Measurements from ENCODE around the gene DLG1.
"Not testable (repeated sequence)": the region's sequence is repeated elsewhere in the genome, so short reads cannot be mapped to it uniquely, and the experiment has no call there.

Gene DLG1

DNA sequence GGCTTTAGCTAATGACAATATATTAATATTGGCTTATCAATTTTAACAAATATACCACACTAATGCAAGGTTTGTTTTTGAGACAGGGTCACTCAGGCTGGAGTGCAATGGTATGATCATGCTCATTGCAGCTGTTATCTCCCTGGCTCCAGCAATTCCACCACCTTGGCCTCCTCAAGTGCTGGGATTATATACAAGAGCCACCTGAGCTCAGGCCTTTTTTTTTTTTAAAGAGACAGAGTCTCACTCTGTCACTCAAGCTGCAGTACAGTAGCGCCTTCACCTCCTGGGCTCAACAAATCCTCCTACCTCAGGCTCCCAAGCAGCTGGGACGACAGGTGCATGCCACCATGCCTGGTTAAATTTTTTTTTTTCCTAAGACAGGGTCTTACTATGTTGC is 11.7 kb downstream of the DLG1 start:
- no peak for DNase-seq (ENCODE audit: low read depth)

DNA sequence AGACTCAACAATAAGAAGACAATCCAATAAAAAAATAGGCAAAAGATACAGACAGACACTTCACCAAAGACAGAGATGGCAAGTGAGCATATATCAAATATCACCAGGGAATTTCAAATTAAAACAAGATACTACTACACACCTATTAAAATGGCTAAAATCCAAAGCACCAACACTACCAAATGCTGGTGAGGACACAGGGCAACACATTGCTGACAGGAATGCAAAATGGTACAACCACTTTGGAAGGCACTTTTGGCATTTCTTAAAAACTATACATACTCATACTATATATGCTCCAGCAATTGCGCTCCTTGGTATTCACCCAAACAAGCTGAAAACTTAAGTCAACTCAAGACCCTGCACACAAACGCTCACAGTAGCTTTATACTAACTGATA is 12.9 kb downstream of the DLG1 start:
- no peak for DNase-seq (ENCODE audit: low read depth)

DNA sequence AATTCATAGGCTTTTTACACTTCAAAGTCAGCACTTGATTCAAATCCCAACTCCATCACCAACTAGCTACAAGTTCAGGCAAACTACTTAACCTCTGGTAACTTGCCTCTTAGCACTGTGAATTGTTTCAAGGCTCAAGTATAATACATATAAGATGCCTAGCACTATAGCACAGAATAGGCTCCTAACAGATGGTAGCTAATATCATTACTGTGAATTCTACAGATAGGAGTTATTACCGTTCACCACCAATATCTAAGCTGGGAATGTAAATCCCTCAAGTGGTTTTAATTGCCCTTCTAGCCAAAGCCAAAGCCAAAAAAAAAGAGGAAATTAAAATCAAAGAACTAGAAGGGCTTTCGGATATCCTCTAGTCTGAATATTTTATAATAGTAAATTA is 15.4 kb downstream of the DLG1 start:
- no peak for DNase-seq (ENCODE audit: low read depth)

DNA sequence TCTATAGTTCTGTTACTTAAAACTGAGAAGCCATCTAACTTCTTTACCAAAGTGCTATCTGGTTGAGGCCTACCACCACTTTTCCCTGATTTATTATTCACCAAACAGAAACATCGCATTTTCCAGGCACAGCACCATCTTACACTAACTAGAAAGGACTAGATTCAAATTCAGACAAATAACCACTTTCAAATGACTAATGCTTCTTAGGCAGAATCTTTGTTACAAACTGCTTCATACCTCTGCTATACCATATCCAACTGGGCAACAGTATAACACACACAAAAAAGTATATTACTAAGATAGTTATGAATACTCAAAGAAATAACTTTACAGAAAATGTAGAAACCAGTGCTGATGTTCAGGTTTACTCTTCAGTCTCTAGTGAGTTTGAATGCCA is 16.6 kb downstream of the DLG1 start:
- no peak for DNase-seq (ENCODE audit: low read depth)

DNA sequence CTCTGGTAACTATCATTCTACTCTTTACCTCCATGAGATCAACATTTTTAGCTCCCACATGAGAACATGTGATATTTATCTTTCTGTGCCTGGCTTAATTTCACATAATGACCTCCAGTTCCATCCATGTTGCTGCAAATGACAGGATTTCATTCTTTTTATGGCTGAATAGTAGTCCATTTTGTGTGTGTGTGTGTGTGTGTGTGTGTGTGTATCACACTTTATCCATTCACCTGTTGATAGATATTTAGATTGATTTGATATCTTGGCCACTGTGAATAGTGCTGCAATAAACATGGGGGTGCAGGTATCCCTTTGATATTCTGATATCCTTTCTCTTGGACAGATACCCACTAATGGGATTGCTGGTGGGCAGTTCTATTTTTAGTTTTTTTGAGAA is 18.3 kb downstream of the DLG1 start:
- DNase-seq (ENCODE audit: low read depth): no peak

DNA sequence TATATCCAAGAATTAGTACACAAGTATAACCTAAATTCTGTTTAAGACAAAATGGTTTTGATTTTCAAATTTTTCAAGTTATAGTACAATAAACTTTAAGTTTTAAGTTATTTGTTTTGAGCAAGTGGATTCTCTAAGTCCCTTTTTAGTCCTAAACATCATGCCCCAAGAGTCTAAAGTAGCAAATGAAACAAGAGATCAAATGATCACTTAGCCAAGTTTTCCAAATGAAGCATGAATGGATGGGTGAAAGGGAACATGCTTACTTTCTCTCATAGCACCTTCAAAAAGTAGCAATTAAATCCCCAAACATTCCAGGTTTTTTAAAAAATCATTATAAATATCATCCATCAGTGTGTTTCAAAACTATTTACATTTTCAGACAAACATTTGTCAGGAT is 19.5 kb downstream of the DLG1 start:
- DNase-seq (ENCODE audit: low read depth): no peak

DNA sequence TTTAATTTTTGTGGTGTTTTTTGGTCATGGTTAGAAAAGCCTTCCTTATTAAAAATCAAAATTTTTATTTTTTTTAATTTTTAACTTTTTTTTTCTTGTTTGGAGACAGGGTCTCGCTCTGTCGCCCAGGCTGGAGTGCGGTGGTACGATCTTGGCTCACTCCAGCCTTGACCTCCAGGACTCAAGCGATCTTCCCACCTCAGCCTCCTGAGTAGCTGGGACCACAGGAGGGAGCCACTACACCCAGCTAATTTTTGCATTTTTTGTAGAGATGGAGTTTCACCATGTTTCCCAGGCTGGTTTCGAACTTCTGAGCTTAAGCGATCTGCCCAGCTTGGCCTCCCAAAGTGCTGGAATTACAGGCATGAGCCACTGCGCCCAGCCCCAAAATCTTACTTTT is 21.6 kb downstream of the DLG1 start:
- not testable (repeated sequence) for DNase-seq (ENCODE audit: low read depth)

DNA sequence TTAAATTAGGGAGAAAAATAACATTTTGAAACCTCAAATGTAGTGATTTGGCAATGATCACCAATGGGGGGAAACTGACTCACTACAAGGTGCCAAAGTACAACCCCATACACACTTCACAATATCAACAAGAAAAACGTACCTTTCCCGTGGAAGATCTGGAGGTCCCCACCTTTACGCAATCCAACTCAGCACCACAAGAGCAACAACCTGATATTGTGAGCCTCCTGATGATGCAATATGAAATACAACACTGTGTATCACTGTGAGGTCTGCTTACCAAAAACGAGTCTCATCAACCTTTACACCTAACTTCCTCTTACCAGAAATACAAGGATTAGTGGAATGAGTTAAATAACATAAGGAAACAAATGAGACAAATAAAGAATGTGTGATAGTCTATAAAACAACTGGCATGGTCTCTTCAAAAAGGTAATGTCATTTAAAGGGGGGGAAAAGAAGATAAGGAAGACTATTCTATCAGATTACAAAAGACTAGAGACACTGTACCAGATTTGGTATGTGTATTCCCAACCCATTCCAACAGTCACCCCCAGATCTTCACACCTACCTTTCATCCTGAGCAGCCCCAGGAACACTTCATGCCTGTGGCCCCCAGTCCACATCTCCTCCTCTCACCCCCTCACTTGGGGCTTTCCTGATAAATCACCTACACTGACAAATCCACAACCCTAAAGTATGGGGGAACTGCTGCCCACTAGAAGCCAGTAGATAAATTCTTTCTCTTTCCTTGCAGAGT is 27.7 kb downstream of the DLG1 start:
- DNase-seq (ENCODE audit: low read depth): no peak

DNA sequence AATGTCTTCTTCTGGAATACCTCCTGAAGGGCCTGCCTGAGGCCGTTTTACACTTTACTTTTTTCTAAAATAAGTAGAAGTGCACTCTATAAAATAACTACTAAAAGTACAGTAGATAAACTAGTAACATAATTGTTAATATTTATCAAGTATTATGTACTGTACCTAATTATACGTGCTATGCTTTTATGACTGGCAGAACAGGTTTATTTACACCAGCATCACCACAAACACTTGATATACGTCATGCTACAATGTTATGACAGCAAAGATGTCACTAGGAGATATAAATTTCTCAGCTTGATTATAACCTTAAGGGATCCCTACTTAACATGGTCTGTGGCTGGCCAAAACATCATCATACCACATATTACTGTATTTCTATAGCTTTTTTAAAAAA is 29.4 kb downstream of the DLG1 start:
- no peak for DNase-seq (ENCODE audit: low read depth)

DNA sequence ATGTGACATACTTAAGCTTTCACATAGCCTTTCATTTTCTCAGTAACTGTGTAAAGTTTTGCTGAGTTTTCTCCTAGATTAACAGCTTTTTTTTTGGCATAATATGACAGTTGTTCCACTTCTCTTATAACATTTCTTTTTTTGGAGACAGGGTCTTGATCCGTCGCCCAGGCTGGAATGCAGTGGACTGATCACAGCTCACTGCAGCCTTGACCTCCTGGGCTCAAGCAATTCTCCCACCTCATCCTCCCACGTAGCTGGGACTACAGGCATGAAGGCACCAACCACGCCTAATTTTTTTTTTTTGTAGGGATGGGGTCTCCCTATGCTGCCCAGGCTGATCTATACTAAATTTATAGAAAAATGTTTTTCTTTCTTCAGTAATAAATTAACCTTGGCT is 30.1 kb downstream of the DLG1 start:
- DNase-seq (ENCODE audit: low read depth): no peak

DNA sequence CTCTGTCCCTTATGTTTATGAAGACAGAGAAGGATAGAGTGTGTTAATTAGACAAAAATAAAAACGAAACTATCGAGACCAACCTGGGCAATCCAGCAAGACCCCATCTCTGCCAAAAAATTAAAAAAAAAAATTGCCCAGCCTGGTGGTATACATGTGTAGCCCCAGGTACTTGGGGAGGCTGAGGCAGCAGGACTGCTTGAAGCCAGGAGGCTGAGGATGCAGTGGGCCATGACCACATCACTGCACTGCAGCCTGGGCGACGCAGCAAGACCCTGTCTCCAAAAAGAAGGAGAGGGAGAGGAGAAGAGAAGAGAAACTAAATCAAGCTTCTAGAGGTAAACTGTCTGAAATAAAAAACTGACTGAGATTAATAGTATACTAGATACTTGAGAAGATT is 32.1 kb downstream of the DLG1 start:
- DNase-seq (ENCODE audit: low read depth): no peak

DNA sequence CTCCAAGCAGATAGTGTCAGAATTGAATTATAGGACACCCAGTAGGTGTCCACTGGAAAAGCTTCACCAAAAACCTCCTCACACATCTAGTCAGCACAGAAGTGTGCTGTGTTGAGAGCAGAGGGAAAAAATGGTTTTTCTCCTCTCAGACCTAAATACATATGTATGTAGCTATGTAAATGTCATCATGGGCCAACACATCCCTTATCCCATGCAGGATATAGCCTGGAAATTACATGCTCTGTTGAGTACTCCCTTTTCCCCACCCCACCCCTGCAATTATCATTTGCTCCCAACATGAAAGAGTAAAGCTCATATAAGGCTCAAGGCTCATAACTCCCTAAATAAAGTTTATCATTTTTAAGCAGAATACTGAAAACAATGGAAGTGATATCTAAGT is 35.7 kb downstream of the DLG1 start:
- DNase-seq (ENCODE audit: low read depth): no peak

DNA sequence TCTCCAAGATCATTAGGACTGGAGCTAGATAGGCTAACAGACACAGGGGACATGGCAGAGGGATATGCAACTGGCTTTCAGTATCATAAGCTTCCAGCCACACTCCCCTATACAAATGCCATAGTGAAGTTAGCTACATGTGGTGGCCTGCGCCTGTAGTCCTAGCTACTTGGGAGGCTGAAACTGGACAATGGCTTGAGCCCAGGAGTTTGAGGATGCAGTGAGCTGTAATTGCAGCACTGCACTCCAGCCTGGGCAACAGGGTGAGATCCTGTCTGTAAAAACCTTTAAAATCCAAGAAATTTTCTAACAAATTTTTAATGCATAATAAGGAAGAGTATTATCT is 37.3 kb downstream of the DLG1 start:
- DNase-seq (ENCODE audit: low read depth): no peak

DNA sequence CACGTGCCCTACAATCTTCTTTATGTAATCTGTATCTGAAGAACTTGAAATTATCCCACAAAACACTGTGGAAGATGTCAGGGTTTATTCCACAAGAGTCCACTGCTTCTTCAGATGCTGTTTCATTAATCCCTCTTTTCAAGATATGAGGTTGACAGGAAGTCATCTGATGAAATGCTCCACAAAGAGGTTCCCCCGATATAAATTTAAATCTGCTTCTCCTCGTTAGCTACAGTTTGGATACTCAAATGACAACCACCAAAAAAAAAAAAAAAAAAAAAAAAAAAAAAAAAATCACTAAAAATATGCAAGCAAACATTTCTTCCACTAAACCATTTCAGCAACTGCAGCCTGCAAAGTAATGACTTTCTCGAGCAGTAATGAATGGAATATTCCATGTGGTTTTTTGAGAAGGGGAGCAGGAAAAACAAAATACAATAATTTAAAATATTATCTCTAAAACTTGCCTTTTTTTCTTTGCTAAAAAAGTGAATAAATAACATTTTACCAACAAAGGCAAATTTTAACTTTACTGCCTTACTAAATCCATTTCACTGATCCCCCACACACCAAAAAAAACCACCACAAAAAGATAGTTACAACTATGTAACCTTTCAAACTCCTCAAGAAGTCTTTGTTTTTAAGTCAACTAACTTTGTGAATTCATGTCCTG is 37.8 kb downstream of the DLG1 start:
- no peak for DNase-seq (ENCODE audit: low read depth)

DNA sequence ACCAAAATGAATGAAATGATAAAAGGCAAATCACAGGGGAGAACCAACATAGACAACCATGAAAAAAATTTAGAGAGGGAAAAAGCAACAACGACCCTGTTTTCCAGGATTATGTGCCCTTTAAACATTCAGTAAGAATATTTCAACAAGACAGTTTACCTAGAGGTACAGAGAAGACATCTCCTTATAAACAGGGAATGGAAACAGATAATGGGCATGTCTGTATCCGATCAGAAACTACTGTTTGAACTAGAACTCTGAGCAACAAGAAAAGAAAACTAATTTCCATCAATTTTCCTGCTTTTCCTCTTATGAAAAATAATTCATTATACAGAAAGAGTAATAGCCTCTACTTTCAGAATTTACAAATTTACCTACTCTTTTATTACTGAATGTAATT is 39.3 kb downstream of the DLG1 start:
- DNase-seq (ENCODE audit: low read depth): no peak

DNA sequence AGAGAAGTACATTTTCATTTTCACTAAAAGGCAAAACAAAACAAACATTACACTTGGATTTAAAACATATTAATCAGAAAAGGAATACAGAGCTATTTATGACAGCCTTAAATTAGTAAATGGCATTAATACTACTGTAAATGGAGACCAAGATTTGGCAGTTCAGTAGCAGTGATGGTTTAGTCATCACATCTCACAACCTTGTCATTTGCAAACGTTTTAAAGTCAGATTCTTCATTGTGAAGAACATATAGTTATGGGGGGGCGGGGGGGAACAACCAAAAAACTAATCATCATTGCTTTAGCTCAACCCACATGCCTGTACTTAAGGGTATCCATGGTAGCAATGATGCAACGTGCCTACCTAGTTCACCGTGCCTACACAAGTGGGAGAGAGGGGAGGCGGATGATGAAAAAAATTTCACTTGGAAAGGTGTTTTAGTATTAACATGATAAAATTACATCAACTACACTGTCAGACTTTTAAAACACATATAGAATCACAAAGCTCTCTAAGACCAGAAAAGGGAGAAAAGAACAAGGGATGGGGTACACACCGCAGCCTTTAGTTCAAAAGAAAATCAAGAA is 40.1 kb downstream of the DLG1 start:
- no peak for DNase-seq (ENCODE audit: low read depth)

DNA sequence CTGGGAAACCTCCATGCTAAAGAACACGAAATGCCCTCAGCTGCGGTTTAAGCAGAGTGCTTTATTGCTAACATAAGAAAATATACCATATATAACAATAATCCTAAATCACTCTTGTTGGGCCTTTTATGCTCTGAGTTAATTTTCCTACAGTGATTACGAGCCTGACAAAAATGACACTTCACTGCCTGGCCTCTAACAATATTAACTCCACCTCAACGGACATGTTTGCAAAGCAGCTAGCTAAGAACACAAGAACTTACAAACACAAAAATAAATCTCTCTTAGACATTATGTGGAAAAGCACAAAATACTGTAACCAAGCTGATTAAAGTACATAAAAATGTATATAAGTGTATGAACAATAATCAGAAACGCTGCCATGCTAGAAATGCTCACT is 40.7 kb downstream of the DLG1 start:
- no peak for DNase-seq (ENCODE audit: low read depth)

DNA sequence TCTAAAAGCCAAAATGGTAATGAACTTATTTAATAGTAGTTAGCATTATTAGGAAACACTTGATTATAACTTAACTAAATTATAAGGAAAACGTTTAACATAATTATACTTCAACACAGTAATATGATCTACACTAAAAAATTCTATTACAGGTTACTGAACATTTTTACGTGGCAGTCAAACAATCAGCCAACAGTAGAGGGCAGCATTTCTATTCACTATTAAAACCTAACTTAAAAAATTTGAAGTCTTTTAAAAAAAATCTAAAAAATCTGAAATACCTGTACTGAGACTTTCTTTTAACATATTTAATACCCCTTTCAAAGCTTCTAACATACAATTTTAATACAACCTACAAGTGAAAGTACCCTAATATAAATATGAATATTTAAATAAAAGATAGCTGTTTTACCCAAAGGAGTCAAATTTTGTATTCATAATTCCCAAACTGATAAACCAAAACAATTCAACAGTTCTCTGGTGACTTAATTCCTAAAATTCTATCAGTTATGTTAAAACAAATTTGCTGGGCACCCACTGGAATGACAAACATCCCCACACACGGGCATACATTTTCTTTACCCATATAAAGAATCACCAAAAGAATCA is 41.5 kb downstream of the DLG1 start:
- DNase-seq (ENCODE audit: low read depth): peak; percentile 20

DNA sequence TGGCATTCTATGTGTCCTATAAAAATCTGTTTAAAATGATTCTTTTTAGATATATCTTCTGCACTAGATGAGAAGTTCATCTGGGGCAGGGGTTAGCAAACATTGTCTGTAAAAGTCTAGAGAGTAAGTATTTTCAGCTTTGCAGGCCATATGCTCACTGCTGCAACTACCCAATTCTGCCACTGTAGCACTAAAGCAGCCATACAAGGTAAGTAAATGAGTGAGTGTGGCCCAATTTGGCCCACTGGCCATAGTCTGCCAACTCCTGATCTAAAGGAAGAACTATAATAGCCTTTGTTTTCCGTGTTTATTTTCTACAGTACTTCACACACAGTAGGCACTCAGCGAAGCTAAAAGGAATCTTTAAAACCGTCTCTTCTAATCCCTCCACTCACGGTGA is 42.3 kb downstream of the DLG1 start:
- DNase-seq (ENCODE audit: low read depth): no peak

DNA sequence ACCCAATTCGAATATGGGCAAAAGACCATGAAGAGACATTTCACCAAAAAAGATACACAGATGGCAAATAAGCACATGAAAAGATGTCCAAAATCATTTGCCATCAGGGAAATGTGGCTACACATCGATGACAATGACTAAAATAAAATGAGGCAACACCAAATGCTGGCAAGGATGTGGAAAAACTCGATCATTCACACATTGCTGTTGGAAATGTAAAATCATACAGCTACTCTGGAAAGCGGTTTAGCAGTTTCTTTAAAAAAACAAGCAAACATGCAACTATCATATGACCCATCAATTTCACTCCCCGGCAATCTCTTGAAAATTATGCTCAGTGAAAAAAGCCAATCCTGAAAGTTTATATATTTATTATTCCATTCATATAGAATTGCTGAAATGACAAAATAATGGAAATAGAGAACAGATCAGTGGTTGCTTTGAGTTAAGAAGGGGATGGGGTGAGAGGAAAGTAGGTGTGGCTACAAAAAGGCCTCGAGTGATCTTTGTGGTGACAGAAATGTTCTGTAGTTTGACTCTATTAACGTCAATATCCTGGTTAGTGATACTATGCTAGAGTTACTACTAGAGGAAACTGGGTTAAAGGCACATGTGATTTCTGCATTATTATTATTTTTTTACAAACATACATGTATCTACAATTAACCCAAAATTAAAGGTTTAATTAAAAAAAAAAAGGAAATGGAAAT is 45.0 kb downstream of the DLG1 start:
- DNase-seq (ENCODE audit: low read depth): no peak

DNA sequence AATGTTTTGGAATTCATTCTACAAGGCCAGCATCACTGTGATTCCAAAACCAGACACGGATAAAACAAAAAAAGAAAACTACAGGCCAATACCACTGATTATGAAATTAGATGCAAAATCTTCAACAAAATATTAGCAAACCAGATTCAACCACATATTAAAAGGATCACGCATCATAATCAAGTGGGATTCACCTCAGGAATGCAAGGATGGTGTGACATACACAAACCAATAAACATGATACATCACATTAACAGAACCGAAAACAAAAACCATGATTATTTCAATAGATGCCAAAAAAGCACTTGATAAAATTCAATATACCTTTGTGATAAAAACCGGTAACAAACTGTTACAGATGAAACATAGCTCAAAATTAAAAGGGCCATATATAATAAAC is 48.9 kb downstream of the DLG1 start:
- no peak for DNase-seq (ENCODE audit: low read depth)

DNA sequence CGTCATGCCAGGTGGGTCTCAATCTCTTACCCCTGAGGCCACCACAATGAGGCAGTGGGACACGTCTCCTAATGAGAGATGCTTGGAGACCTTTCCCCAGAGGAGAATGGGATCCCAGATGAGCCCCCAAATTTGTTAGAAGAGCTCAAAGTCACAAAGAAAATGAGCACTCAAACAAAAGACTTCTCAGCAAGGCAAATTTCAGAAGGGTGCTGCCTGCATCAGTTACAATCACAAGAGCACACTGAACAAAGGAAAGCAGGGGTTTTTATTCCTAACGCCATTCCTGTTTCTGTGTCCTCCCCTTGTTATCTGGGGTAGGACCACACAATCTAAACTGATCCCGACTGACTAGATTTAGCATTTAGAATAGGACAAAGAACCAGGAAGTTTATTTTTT is 50.1 kb downstream of the DLG1 start:
- DNase-seq (ENCODE audit: low read depth): no peak

DNA sequence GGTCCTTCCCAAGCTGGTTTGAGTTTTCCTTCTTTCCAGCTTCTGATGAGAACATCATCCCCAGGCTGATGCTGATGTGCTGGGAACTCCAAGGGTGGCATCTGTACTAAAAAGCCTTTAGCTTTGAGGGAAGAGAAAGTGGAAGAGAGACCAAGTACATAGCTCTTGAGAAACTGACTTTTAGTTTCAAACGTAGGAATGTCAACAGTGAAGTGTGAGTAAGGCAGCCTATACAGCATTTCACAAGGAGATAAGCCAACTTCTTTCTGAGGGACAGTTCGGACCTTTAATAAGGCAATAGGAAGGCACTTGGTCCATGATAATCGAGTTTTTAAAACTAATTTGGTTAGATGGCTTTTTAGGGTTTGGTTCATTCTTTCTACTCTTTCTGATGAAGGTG is 53.7 kb downstream of the DLG1 start:
- no peak for DNase-seq (ENCODE audit: low read depth)
